NOMO-1 (cell line): ENCODE measurements around the gene SLC23A2.
A peak's percentile ranks its signal among the peaks of the same experiment; 100 is the strongest.
"Not testable (repeated sequence)": the region's sequence is repeated elsewhere in the genome, so short reads cannot be mapped to it uniquely, and the experiment has no call there.

ENCODE experiments used
- DNase-seq, 2 experiments: peaks; one replicate each; lab custom pipeline; 2025; ENCODE audit not compliant: unreplicated experiment in 2 of 2; lab: John Stamatoyannopoulos, UW

SLC23A2 gene

GRCh38 chr20:4937407-4938319, 63.6 kb downstream of the SLC23A2 start:
- DNase-seq: no peak

GRCh38 chr20:4936851-4937406, 64.4 kb downstream of the SLC23A2 start:
- DNase-seq: no peak

- no peak for DNase-seq
Measured at GRCh38 chr20:4936392-4936850, 64.9 kb downstream of the SLC23A2 start.

GRCh38 chr20:4932061-4932460, 69.2 kb downstream of the SLC23A2 start:
- DNase-seq: no peak

- peak; percentile 58 to 92 for DNase-seq
Measured at GRCh38 chr20:4929686-4930397, 71.5 kb downstream of the SLC23A2 start.

GRCh38 chr20:4926531-4927156, 74.7 kb downstream of the SLC23A2 start:
- no peak for DNase-seq

GRCh38 chr20:4925842-4926530, 75.3 kb downstream of the SLC23A2 start:
- DNase-seq: no peak

- DNase-seq: no peak
Measured at GRCh38 chr20:4924446-4924845, 76.9 kb downstream of the SLC23A2 start.

- no peak for DNase-seq
Measured at GRCh38 chr20:4924032-4924431, 77.3 kb downstream of the SLC23A2 start.

GRCh38 chr20:4922186-4922585, 79.1 kb downstream of the SLC23A2 start:
- DNase-seq: no peak

GRCh38 chr20:4921271-4921670, 80.0 kb downstream of the SLC23A2 start:
- not testable (repeated sequence) for DNase-seq

GRCh38 chr20:4920655-4921054, 80.7 kb downstream of the SLC23A2 start:
- DNase-seq: no peak

GRCh38 chr20:4920131-4920530, 81.2 kb downstream of the SLC23A2 start:
- no peak for DNase-seq

GRCh38 chr20:4919047-4919704, 82.1 kb downstream of the SLC23A2 start:
- no peak for DNase-seq

GRCh38 chr20:4918473-4918872, 82.8 kb downstream of the SLC23A2 start:
- DNase-seq: no peak

- DNase-seq: no peak
Measured at GRCh38 chr20:4916971-4917881, 84.1 kb downstream of the SLC23A2 start.

- DNase-seq: no peak
Measured at GRCh38 chr20:4913147-4913546, 88.2 kb downstream of the SLC23A2 start.

- no peak for DNase-seq
Measured at GRCh38 chr20:4912380-4913142, 88.7 kb downstream of the SLC23A2 start.
